Activated CD4-positive, alpha-beta T cell treated with anti-CD3 and anti-CD28 coated beads, Interleukin-2, amount 50 U/mL, for 1 hour (primary cell): Measurements from ENCODE around the gene SNX18.
"Not testable (repeated sequence)": the region's sequence is repeated elsewhere in the genome, so short reads cannot be mapped to it uniquely, and the experiment has no call there.

ENCODE experiments used
- DNase-seq: peaks from one replicate; pipeline ENCODE4 v3.0.0-alpha.2; 2020

SNX18 gene

GRCh38 chr5:54517512-54518145 is at the start of gene SNX18:
Gene SNX18 (plus strand): TSS chr5:54517759. CDS start chr5:54517953, 194 bp downstream.
- peak; percentile 90 for DNase-seq

GRCh38 chr5:54469622-54470021 is 47.9 kb upstream of the SNX18 start:
- no peak for DNase-seq

- no peak for DNase-seq
Observed at GRCh38 chr5:54470128-54470527, 47.4 kb upstream of the SNX18 start.

- no peak for DNase-seq
Observed at GRCh38 chr5:54470677-54471076, 46.9 kb upstream of the SNX18 start.

GRCh38 chr5:54471398-54471797 is 46.2 kb upstream of the SNX18 start:
- DNase-seq = no peak

- DNase-seq = no peak
Observed at GRCh38 chr5:54476682-54477081, 40.9 kb upstream of the SNX18 start.

- DNase-seq = no peak
Observed at GRCh38 chr5:54477941-54478478, 39.5 kb upstream of the SNX18 start.

GRCh38 chr5:54480296-54480695 is 37.3 kb upstream of the SNX18 start:
- DNase-seq = no peak

GRCh38 chr5:54484219-54484894 is 33.2 kb upstream of the SNX18 start:
- no peak for DNase-seq

- DNase-seq = not testable (repeated sequence)
Observed at GRCh38 chr5:54485659-54486058, 31.9 kb upstream of the SNX18 start.

- not testable (repeated sequence) for DNase-seq
Observed at GRCh38 chr5:54489648-54489979, 27.9 kb upstream of the SNX18 start.

- no peak for DNase-seq
Observed at GRCh38 chr5:54491326-54491725, 26.2 kb upstream of the SNX18 start.

- no peak for DNase-seq
Observed at GRCh38 chr5:54492178-54492577, 25.4 kb upstream of the SNX18 start.

- DNase-seq = no peak
Observed at GRCh38 chr5:54495027-54495426, 22.5 kb upstream of the SNX18 start.

GRCh38 chr5:54514291-54514690 is 3.3 kb upstream of the SNX18 start:
- DNase-seq = no peak

- no peak for DNase-seq
Observed at GRCh38 chr5:54514841-54515432, 2.6 kb upstream of the SNX18 start.

- DNase-seq = no peak
Observed at GRCh38 chr5:54515634-54516033, 1.9 kb upstream of the SNX18 start.

- DNase-seq = no peak
Observed at GRCh38 chr5:54516051-54516655, 1.4 kb upstream of the SNX18 start.

GRCh38 chr5:54517174-54517511 is 416 bp upstream of the SNX18 start:
- DNase-seq = no peak

GRCh38 chr5:54518146-54518817 is 723 bp downstream of the SNX18 start:
- DNase-seq = peak; percentile 48

GRCh38 chr5:54518818-54519508 is 1.4 kb downstream of the SNX18 start:
- no peak for DNase-seq

- no peak for DNase-seq
Observed at GRCh38 chr5:54519509-54519876, 1.9 kb downstream of the SNX18 start.

- no peak for DNase-seq
Observed at GRCh38 chr5:54520438-54520846, 2.9 kb downstream of the SNX18 start.
